RWPE1 (cell line): Measurements from ENCODE around the gene ZNF766.
"Not testable (repeated sequence)": the region's sequence is repeated elsewhere in the genome, so short reads cannot be mapped to it uniquely, and the experiment has no call there.

Experiments used
- CTCF ChIA-PET: fragments of 350-600 bp; sonication (Branson Sonifier 250); formaldehyde crosslinking; extraction: SDS; loops from one replicate; lab custom pipeline; 2021; lab: Yijun Ruan, JAX
- POLR2A ChIA-PET: fragments of 400-600 bp; formaldehyde crosslinking; extraction: SDS; loops from one replicate; lab custom pipeline; 2020; ENCODE audit warnings: antibody characterized with exemption; ENCODE audit not compliant: low non-redundant PET; lab: Yijun Ruan, JAX
- DNase-seq: peaks from one replicate; pipeline ENCODE4 v3.0.0; 2012; ENCODE audit warnings: low spot score
- H3K27ac ChIP-seq: fragments of 450-650 bp; 2 replicates; pipeline ENCODE4 v1.5.1; 2017
- CTCF ChIP-seq: fragments of 450-650 bp; conservative IDR thresholded peaks from 2 replicates; pipeline ENCODE4 v1.5.1; 2017; ENCODE audit warnings: low read depth, mild to moderate bottlenecking

The ZNF766 gene

DNA sequence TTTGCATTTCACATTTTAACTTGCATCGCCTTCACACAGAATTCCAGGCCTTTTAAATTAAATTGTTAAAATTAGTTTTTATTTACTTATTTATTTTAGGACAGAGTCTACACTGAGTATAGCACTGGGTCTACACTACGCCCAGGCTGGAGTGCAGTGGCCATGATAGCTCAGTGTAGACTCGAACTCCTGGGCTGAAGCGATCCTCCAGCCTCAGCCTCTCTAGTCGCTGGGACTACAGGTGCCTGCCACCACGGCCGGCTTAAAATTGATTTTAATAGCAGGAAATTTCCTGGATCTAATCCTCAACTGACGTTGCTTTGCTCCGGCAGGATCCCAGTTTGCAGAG, 66.4 kb downstream of the ZNF766 start:
- CTCF ChIA-PET: no interaction called here

DNA sequence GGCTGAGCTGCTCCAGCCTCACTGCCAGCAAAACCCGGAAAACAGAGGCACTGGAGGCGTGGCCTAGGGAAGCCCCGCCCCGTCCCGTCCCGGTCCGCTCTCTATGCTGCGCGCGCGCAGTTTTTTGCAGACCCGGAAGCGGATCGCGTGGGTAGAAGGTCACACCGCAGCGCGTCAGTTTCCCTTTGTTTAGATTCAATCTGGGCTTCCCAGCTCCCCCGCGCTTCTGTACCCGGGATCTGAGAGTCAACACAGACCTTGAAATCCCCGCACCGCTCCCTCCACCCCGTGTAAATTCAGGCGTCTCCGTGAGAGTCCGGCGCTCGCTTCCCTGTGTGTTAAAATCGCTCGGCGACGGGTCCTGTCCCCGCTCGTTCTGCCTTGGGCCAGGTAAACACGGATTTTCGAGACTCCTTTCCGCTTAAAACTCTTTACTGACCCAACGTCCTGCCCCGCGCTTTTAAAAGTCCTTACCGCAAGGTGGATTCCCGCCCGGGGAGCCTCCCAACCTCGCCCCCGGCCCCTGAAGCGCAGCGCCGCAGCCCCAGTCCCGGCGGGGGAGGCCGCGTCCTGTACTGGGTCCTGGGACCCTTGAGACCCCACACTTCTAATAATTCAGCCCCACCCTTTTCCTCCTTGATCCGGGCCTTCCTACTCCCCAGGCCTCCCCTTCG, 66.9 kb downstream of the ZNF766 start, which contains the start of gene ZNF610:
TSS of gene ZNF610 (plus strand) at position 127 of the 674 bp plus-strand sequence. CDS start 12,930 bp downstream, outside the sequence.
- TF ChIP-seq CTCF: no peak
- peak; percentile 65 for DNase-seq
- ChIA-PET CTCF (interaction anchor here (0.6 kb wide), 1 partner anchor 985 kb away, joined by 3 read pairs; no protein-coding TSS in a partner anchor), POLR2A (no interaction called here)
- H3K27ac ChIP-seq: no peak within 1 kb of the TSS; the same call in 1 of the 2 replicates

More for the DNA sequence above, 66.4 kb downstream of the ZNF766 start:
- DNase-seq: no peak
- H3K27ac ChIP-seq: no peak overlapping the region; the same call in 1 of the 2 replicates
- no peak for TF ChIP-seq CTCF
- POLR2A ChIA-PET: no interaction called here

DNA sequence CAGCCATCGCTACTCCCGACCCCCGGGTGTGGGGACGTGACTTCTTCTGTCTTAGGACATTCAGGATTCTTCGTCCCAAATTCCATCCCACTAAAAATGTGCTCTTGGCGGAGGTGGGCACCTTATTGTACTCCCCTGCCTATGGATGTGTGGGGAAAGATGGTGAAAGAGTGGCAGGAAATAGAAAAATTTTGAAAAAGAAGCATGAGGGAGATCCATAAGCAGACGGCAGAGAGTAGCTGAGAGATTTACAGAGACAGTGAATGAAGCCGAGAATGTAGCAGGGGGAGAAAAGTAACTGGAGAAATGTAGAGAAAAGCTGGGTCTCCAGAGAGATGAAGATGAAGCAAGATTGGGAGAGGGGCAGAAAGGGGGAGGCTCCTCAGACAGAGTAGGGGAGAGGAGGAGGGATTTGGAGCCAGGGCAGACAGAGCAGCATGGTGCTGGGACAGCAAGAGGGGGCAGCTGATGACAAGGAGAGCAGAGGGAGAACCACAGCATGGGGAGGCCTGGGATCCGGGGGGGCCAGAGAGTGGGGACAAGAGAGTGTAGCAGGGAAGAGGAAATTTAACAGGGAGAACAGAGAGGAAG, 67.5 kb downstream of the ZNF766 start:
- H3K27ac ChIP-seq: no peak overlapping the region
- ChIA-PET CTCF (interaction anchor here (0.6 kb wide), 1 partner anchor 984 kb away, joined by 3 read pairs; no protein-coding TSS in a partner anchor), POLR2A (no interaction called here)
- DNase-seq: no peak
- TF ChIP-seq CTCF: no peak

- H3K27ac ChIP-seq, CTCF ChIA-PET, POLR2A ChIA-PET, DNase-seq: not testable (repeated sequence)
These were observed 69.6 kb downstream of the ZNF766 start for GRCh38 chr19:52339022-52339421.

DNA sequence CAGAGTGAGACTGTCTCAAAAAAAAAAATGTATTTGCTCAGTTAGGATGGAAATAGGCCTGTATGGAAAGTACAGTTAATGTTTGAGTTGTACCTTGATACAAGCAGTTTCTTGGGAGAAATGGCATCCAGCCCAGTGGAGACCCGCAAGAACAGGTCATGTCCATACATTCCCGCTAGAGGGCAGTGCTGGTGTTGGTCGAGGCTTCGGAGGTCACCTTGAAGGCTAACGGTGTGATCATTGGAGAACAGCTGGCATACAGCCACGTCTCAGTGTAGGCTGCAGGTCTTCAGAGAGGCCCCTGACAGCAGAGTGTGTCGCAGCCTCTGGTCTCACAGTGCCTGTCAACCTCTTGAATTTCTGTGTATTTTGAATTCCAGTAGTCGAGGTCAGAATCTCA, 74.2 kb downstream of the ZNF766 start:
- ChIA-PET CTCF (no interaction called here), POLR2A (no interaction called here)

DNA sequence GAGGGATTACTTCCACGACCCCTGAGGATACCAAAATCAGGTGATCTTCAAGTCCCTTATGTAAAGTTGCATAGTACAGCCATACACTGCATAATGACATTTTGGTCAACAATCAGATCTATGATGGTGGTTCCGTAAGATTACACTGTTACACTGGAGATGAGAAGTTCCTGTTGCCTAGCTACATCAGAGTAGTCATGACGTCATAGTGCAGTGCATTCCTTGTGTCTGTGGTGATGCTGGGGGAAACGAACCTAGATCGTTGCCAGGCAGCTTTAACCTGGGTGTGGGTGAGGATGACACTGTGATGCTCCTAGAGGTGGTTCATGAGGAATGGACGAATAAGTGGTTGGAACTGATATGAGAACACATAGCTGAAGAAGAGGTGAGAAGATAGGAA, 75.8 kb downstream of the ZNF766 start:
- H3K27ac ChIP-seq: no peak overlapping the region
- CTCF ChIA-PET: no interaction called here
- DNase-seq: no peak
- POLR2A ChIA-PET: no interaction called here
- no peak for TF ChIP-seq CTCF

More for the DNA sequence above, 74.2 kb downstream of the ZNF766 start:
- H3K27ac ChIP-seq: no peak overlapping the region
- no peak for TF ChIP-seq CTCF
- DNase-seq: no peak
